H9 (cell line): ENCODE results near the gene ONECUT3. TPM values are rescaled to one million over a fixed set of nuclear protein-coding genes. Genes with fewer than 3 reads are reported as not detected.

ENCODE experiments used
- DNase-seq: peaks from one replicate; pipeline ENCODE4 v3.0.0-alpha.2; 2017
- H2AFZ ChIP-seq: one replicate; pipeline ENCODE4 v1.6.1; 2013; ENCODE audit warnings: mild to moderate bottlenecking, low read length, control low read depth, moderate library complexity
- H2AK5ac ChIP-seq: 2 replicates; pipeline ENCODE4 v1.6.1; 2013; ENCODE audit warnings: low read length, control low read depth, mixed read lengths; ENCODE audit not compliant: insufficient read length
- H2BK120ac ChIP-seq: one replicate; pipeline ENCODE4 v1.6.1; 2013; ENCODE audit warnings: low read depth, mild to moderate bottlenecking, low read length, control low read depth, inconsistent platforms; ENCODE audit not compliant: poor library complexity, severe bottlenecking
- H2BK12ac ChIP-seq: 2 replicates; pipeline ENCODE4 v1.6.1; 2013; ENCODE audit warnings: low read length, control low read depth, mixed read lengths, low read depth; ENCODE audit not compliant: insufficient read length
- H2BK15ac ChIP-seq: 2 replicates; pipeline ENCODE4 v1.6.1; 2013; ENCODE audit warnings: low read depth, low read length, control low read depth
- H2BK20ac ChIP-seq: one replicate; pipeline ENCODE4 v1.6.1; 2013; ENCODE audit warnings: low read depth, mild to moderate bottlenecking, low read length, control low read depth, inconsistent platforms; ENCODE audit not compliant: poor library complexity, severe bottlenecking
- H2BK5ac ChIP-seq: 2 replicates; pipeline ENCODE4 v1.6.1; 2013; ENCODE audit warnings: low read length, control low read depth, mixed read lengths; ENCODE audit not compliant: insufficient read length
- H3K14ac ChIP-seq: 2 replicates; pipeline ENCODE4 v1.6.1; 2013; ENCODE audit warnings: low read length, control low read depth; ENCODE audit not compliant: insufficient read depth
- H3K18ac ChIP-seq: 2 replicates; pipeline ENCODE4 v1.6.1; 2013; ENCODE audit warnings: low read depth, mild to moderate bottlenecking, mixed read lengths, low read length, control low read depth; ENCODE audit not compliant: insufficient read length
- H3K23ac ChIP-seq: 2 replicates; pipeline ENCODE4 v1.6.1; 2013; ENCODE audit warnings: low read length, control low read depth, mixed read lengths, low read depth; ENCODE audit not compliant: insufficient read length
- H3K23me2 ChIP-seq: 2 replicates; pipeline ENCODE4 v1.6.1; 2013; ENCODE audit warnings: low read depth, mild to moderate bottlenecking, mixed read lengths, low read length, control low read depth; ENCODE audit not compliant: insufficient read length, poor library complexity, severe bottlenecking
- H3K27ac ChIP-seq: 2 replicates; pipeline ENCODE4 v1.5.1; 2013; ENCODE audit warnings: low read length, control low read depth, mixed read lengths, low read depth; ENCODE audit not compliant: insufficient read length
- H3K27me3 ChIP-seq: 2 replicates; pipeline ENCODE4 v1.6.1; 2013; ENCODE audit warnings: low read length, control low read depth, inconsistent platforms; ENCODE audit not compliant: insufficient read depth
- H3K4ac ChIP-seq: 2 replicates; pipeline ENCODE4 v1.6.1; 2013; ENCODE audit warnings: low read depth, mild to moderate bottlenecking, control low read depth, inconsistent platforms, low read length, moderate library complexity
- H3K4me1 ChIP-seq: 2 replicates; pipeline ENCODE4 v1.6.1; 2013; ENCODE audit warnings: low read length, control low read depth, inconsistent platforms; ENCODE audit not compliant: insufficient read depth
- H3K4me2 ChIP-seq: 2 replicates; pipeline ENCODE4 v1.6.1; 2013; ENCODE audit warnings: low read length, control low read depth, mixed read lengths; ENCODE audit not compliant: insufficient read length, insufficient read depth
- H3K56ac ChIP-seq: 2 replicates; pipeline ENCODE4 v1.6.1; 2013; ENCODE audit warnings: low read depth, mild to moderate bottlenecking, mixed read lengths, low read length, control low read depth; ENCODE audit not compliant: insufficient read length
- H3K79me1 ChIP-seq: 2 replicates; pipeline ENCODE4 v1.6.1; 2013; ENCODE audit warnings: low read depth, mild to moderate bottlenecking, moderate library complexity, low read length, control low read depth, inconsistent platforms; ENCODE audit not compliant: insufficient read depth, poor library complexity, severe bottlenecking
- H3K79me2 ChIP-seq: 2 replicates; pipeline ENCODE4 v1.6.1; 2013; ENCODE audit warnings: low read length, control low read depth, inconsistent platforms; ENCODE audit not compliant: insufficient read depth
- H3K9ac ChIP-seq: 2 replicates; pipeline ENCODE4 v1.6.1; 2013; ENCODE audit warnings: low read length, control low read depth, mixed read lengths; ENCODE audit not compliant: insufficient read length; ENCODE audit errors: extremely low read depth
- H3K9me3 ChIP-seq: one replicate; pipeline ENCODE4 v1.6.1; 2013; ENCODE audit warnings: low read depth, low read length, inconsistent platforms; ENCODE audit not compliant: control insufficient read depth
- H3T11ph ChIP-seq: one replicate; pipeline ENCODE4 v1.6.1; 2013; ENCODE audit warnings: mild to moderate bottlenecking, low read length, control low read depth, inconsistent platforms
- H4K20me1 ChIP-seq: one replicate; pipeline ENCODE4 v1.6.1; 2013; ENCODE audit not compliant: control insufficient read depth, insufficient read length, insufficient read depth
- H4K5ac ChIP-seq: 2 replicates; pipeline ENCODE4 v1.6.1; 2013; ENCODE audit warnings: low read depth, mild to moderate bottlenecking, mixed read lengths, low read length, control low read depth; ENCODE audit not compliant: insufficient read length
- H4K8ac ChIP-seq: replicated peaks from 2 replicates; pipeline ENCODE4 v1.6.1; 2013; ENCODE audit warnings: low read length, control low read depth, mixed read lengths, low read depth; ENCODE audit not compliant: insufficient read length
- H4K91ac ChIP-seq: 2 replicates; pipeline ENCODE4 v1.6.1; 2013; ENCODE audit warnings: low read depth, mild to moderate bottlenecking, moderate library complexity, mixed read lengths, low read length, control low read depth; ENCODE audit not compliant: insufficient read length
- H3K27ac Mint-ChIP-seq, 3 experiments: 2 replicates in 2 of 3; 3 replicates in 1 of 3; pipeline ENCODE4 v1.8.0; 2020 to 2021; ENCODE audit warnings: mixed read lengths in 3 of 3, mild to moderate bottlenecking in 1 of 3, moderate library complexity in 1 of 3
- H3K27me3 Mint-ChIP-seq: 2 replicates; pipeline ENCODE4 v1.8.0; 2021; ENCODE audit warnings: low read depth, mild to moderate bottlenecking, moderate library complexity, mixed read lengths
- H3K36me3 Mint-ChIP-seq, 3 experiments: 2 replicates in 2 of 3; 3 replicates in 1 of 3; pipeline ENCODE4 v1.8.0; 2020 to 2021; ENCODE audit warnings: low read depth in 3 of 3, mixed read lengths in 3 of 3; ENCODE audit not compliant: insufficient read depth in 1 of 3
- H3K4me1 Mint-ChIP-seq, 2 experiments: 2 replicates each; pipeline ENCODE4 v1.8.0; 2020; ENCODE audit warnings: mixed read lengths in 2 of 2
- H3K4me3 Mint-ChIP-seq, 2 experiments: 2 replicates in 1 of 2; 3 replicates in 1 of 2; pipeline ENCODE4 v1.8.0; 2020 to 2021; ENCODE audit warnings: mild to moderate bottlenecking in 2 of 2, mixed read lengths in 2 of 2, moderate library complexity in 1 of 2
- H3K9me3 Mint-ChIP-seq, 2 experiments: 2 replicates in 1 of 2; 3 replicates in 1 of 2; pipeline ENCODE4 v1.8.0; 2020; ENCODE audit warnings: mild to moderate bottlenecking in 2 of 2, mixed read lengths in 2 of 2, moderate library complexity in 1 of 2
- CTCF ChIP-seq: fragments of 200-600 bp; sonication (generic); conservative IDR thresholded peaks from 3 replicates; pipeline ENCODE4 v1.8.0; 2021; ENCODE audit warnings: antibody characterized with exemption, mild to moderate bottlenecking
- WGBS: extraction: QIAGEN DNeasy Blood & Tissue Kit; methylation state at CpG from one replicate; pipeline ENCODE4 v1.1.7; 2013; ENCODE audit warnings: missing lambda C conversion rate, low lambda C conversion rate, mixed read lengths; ENCODE audit not compliant: insufficient read length; ENCODE audit errors: extremely low coverage; 5-methylcytosine and 5-hydroxymethylcytosine counted together
- total RNA-seq: library from RNA; stranded (reverse); gene quantifications from 2 replicates; pipeline ENCODE4 v1.2.1, GENCODE V29; 2021

The ONECUT3 gene
- total RNA-seq, 1 experiment from 2014 or later: 0.04 TPM

- Mint-ChIP-seq H3K27ac (no peak overlapping the region), H3K4me1 (peaks cover 6% of the 10 kb centered on the region in 2 experiments), H3K36me3 (peaks cover 0 to 8% (median 5%) of the 10 kb centered on the region in 3 experiments; a peak in 5 of 7 replicates), H3K9me3 (no peaks in the 10 kb centered on the region), H3K27me3 (peaks cover 9% of the 10 kb centered on the region), H3K4me3 (peak overlapping the region; percentile 42 to 66; a peak in 4 of 5 replicates)
- no peak overlapping the region for H4K8ac ChIP-seq
- H3K4me1 ChIP-seq: no peaks in the 10 kb centered on the region
- H2BK5ac ChIP-seq: no peak overlapping the region
- DNase-seq: no peak
- no peak for TF ChIP-seq CTCF
- no peak overlapping the region for H3K4ac ChIP-seq
- H2BK15ac ChIP-seq: no peak overlapping the region
- no peak overlapping the region for H2AK5ac ChIP-seq
- peaks cover 3% of the 10 kb centered on the region for H3K23me2 ChIP-seq
- no peak overlapping the region for H3K27ac ChIP-seq
- no peaks in the 10 kb centered on the region for H3K27me3 ChIP-seq
- H2BK120ac ChIP-seq: no peak overlapping the region
- no peak overlapping the region for H2BK20ac ChIP-seq
- no peak overlapping the region for H2BK12ac ChIP-seq
- no peaks in the 10 kb centered on the region for H3K9me3 ChIP-seq
- no peaks in the 10 kb centered on the region for H3K79me2 ChIP-seq
- H4K20me1 ChIP-seq: peaks cover 2% of the 10 kb centered on the region
- WGBS: no CpG with 5 or more reads among the region's 13 CpGs
- H3K56ac ChIP-seq: no peak overlapping the region
- no peak overlapping the region for H3K18ac ChIP-seq
- H3K4me2 ChIP-seq: no peak overlapping the region
- H3K9ac ChIP-seq: no peak overlapping the region
- no peak overlapping the region for H3T11ph ChIP-seq
- no peak overlapping the region for H2AFZ ChIP-seq
- H3K79me1 ChIP-seq: no peaks in the 10 kb centered on the region
- no peak overlapping the region for H3K23ac ChIP-seq
- H3K14ac ChIP-seq: no peak overlapping the region
- no peak overlapping the region for H4K5ac ChIP-seq
- no peak overlapping the region for H4K91ac ChIP-seq
Observed at GRCh38 chr19:1811472-1811894, 58.2 kb downstream of the ONECUT3 start.
